NCI-H446 (cell line): ENCODE measurements around the gene ZNF766.
A peak's percentile ranks its signal among the peaks of the same experiment; 100 is the strongest.
"Not testable (repeated sequence)": the region's sequence is repeated elsewhere in the genome, so short reads cannot be mapped to it uniquely, and the experiment has no call there.

Experiments
- DNase-seq, 2 experiments: peaks; one replicate each; lab custom pipeline; 2025; lab: John Stamatoyannopoulos, UW

The ZNF766 gene

GRCh38 chr19:52269338-52270261 lies at the start of gene ZNF766:
ZNF766 (plus strand) TSS chr19:52269587; CDS start chr19:52269614, 27 bp downstream.
- DNase-seq, result peak; percentile 84 to 93

GRCh38 chr19:52219611-52220010 lies 49.8 kb upstream of the ZNF766 start:
- no peak for DNase-seq

GRCh38 chr19:52221031-52221430 lies 48.4 kb upstream of the ZNF766 start:
- DNase-seq, result no peak

- no peak for DNase-seq
Observed at GRCh38 chr19:52221831-52222375, 47.5 kb upstream of the ZNF766 start.

GRCh38 chr19:52224211-52224610 lies 45.2 kb upstream of the ZNF766 start:
- no peak for DNase-seq

GRCh38 chr19:52226652-52227051 lies 42.7 kb upstream of the ZNF766 start:
- DNase-seq, result no peak

GRCh38 chr19:52227196-52227940 lies 42.0 kb upstream of the ZNF766 start:
- no peak for DNase-seq

- DNase-seq, result no peak
Observed at GRCh38 chr19:52227980-52228379, 41.4 kb upstream of the ZNF766 start.

- no peak for DNase-seq
Observed at GRCh38 chr19:52229524-52229923, 39.9 kb upstream of the ZNF766 start.

GRCh38 chr19:52230685-52231084 lies 38.7 kb upstream of the ZNF766 start:
- DNase-seq, result no peak

GRCh38 chr19:52231154-52231910 lies 38.1 kb upstream of the ZNF766 start:
- DNase-seq, result no peak

GRCh38 chr19:52234406-52234805 lies 35.0 kb upstream of the ZNF766 start:
- DNase-seq, result no peak

GRCh38 chr19:52237197-52237596 lies 32.2 kb upstream of the ZNF766 start:
- DNase-seq, result no peak

GRCh38 chr19:52237771-52238400 lies 31.5 kb upstream of the ZNF766 start:
- DNase-seq, result peak; percentile 42 to 70

GRCh38 chr19:52244021-52244420 lies 25.4 kb upstream of the ZNF766 start:
- DNase-seq, result no peak

GRCh38 chr19:52248241-52248640 lies 21.1 kb upstream of the ZNF766 start:
- no peak for DNase-seq

- no peak for DNase-seq
Observed at GRCh38 chr19:52258426-52258825, 11.0 kb upstream of the ZNF766 start.

GRCh38 chr19:52265556-52265955 lies 3.8 kb upstream of the ZNF766 start:
- not testable (repeated sequence) for DNase-seq

GRCh38 chr19:52270266-52270885 lies 989 bp downstream of the ZNF766 start:
- no peak for DNase-seq

- no peak for DNase-seq
Observed at GRCh38 chr19:52273301-52273700, 3.9 kb downstream of the ZNF766 start.

GRCh38 chr19:52274191-52274590 lies 4.8 kb downstream of the ZNF766 start:
- no peak for DNase-seq
